SK-N-SH treated with all-trans-retinoic acid at 6 μM for 48 hours (cell line): ENCODE results near the gene C12orf50.

ENCODE experiments used
- ZC3H10 ChIP-seq: fragments of 250-450 bp; sonication (Bioruptor Pico); IDR thresholded peaks from 2 replicates; pipeline ENCODE4 v1.5.1; 2021; ENCODE audit warnings: mild to moderate bottlenecking, moderate library complexity
- ZFP3 ChIP-seq: fragments of 250-450 bp; sonication (Bioruptor Pico); IDR thresholded peaks from 2 replicates; pipeline ENCODE4 v1.5.0; 2020; ENCODE audit warnings: mild to moderate bottlenecking, moderate library complexity
- ZFP30 ChIP-seq: fragments of 450-650 bp; formaldehyde crosslinking; IDR thresholded peaks from 2 replicates; pipeline ENCODE4 v1.5.0; 2022; ENCODE audit warnings: mild to moderate bottlenecking, moderate library complexity
- ZNF565 ChIP-seq: fragments of 450-650 bp; formaldehyde crosslinking; conservative IDR thresholded peaks from 2 replicates; pipeline ENCODE4 v1.5.0; 2020; ENCODE audit warnings: low read depth, mild to moderate bottlenecking, moderate library complexity
- TF ChIP-seq, protein P1 (sequence below): fragments of 250-450 bp; sonication (Bioruptor Pico); IDR thresholded peaks from 2 replicates; pipeline ENCODE4 v1.8.0; 2020; ENCODE audit warnings: mild to moderate bottlenecking, moderate library complexity, borderline replicate concordance
- TF ChIP-seq, protein P2 (sequence below): fragments of 250-450 bp; sonication (Bioruptor Pico); IDR thresholded peaks from 2 replicates; pipeline ENCODE4 v1.5.1; 2020; ENCODE audit warnings: low read depth, mild to moderate bottlenecking, moderate library complexity

DNA sequence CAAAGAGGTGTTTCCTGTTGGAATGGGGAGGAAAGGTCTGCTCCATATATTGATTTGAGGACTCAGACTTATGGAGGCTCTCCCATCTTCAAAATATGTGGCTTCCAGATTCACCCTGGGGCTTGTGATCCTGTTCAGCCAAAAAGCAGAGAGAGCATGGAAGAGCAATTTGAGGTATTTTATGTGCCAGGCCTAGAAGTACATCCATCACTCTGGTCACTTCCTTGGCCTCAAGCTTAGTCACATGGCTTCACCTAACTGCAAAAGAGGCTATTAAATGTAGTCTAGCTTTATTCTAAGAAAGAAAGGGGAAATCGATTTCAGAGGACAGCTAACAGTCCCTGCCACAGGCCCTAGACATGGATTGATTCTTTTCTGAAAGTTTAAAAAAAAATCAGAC, 86.2 kb downstream of the C12orf50 start:
- no peak for TF ChIP-seq ZNF565 (CRISPR knock-in tag)
- no peak for TF ChIP-seq ZFP30 (CRISPR knock-in tag)
- TF ChIP-seq, protein P1, sequence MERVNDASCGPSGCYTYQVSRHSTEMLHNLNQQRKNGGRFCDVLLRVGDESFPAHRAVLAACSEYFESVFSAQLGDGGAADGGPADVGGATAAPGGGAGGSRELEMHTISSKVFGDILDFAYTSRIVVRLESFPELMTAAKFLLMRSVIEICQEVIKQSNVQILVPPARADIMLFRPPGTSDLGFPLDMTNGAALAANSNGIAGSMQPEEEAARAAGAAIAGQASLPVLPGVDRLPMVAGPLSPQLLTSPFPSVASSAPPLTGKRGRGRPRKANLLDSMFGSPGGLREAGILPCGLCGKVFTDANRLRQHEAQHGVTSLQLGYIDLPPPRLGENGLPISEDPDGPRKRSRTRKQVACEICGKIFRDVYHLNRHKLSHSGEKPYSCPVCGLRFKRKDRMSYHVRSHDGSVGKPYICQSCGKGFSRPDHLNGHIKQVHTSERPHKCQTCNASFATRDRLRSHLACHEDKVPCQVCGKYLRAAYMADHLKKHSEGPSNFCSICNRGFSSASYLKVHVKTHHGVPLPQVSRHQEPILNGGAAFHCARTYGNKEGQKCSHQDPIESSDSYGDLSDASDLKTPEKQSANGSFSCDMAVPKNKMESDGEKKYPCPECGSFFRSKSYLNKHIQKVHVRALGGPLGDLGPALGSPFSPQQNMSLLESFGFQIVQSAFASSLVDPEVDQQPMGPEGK (CRISPR knock-in tag): no peak
- no peak for TF ChIP-seq ZFP3 (CRISPR knock-in tag)
- TF ChIP-seq, protein P2, sequence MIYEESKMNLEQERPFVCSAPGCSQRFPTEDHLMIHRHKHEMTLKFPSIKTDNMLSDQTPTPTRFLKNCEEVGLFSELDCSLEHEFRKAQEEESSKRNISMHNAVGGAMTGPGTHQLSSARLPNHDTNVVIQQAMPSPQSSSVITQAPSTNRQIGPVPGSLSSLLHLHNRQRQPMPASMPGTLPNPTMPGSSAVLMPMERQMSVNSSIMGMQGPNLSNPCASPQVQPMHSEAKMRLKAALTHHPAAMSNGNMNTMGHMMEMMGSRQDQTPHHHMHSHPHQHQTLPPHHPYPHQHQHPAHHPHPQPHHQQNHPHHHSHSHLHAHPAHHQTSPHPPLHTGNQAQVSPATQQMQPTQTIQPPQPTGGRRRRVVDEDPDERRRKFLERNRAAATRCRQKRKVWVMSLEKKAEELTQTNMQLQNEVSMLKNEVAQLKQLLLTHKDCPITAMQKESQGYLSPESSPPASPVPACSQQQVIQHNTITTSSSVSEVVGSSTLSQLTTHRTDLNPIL (CRISPR knock-in tag): no peak
- TF ChIP-seq ZC3H10 (CRISPR knock-in tag): no peak
